H1 (cell line): ENCODE results near the gene SSR2. TPM values are rescaled to one million over a fixed set of nuclear protein-coding genes. Genes with fewer than 3 reads are reported as not detected.

ENCODE experiments used
- BRCA1 ChIP-seq: IDR thresholded peaks from 2 replicates; pipeline ENCODE4 v1.6.1; 2012; ENCODE audit warnings: low read depth, low read length, improper control_type of control experiment
- CBX5 ChIP-seq: fragments of 300-800, 300-1000 bp; sonication (generic); IDR thresholded peaks from 2 replicates; pipeline ENCODE4 v1.7.1; 2016; ENCODE audit warnings: antibody characterized with exemption, low read length, low read depth
- CBX8 ChIP-seq: fragments of 300-800, 300-1000 bp; sonication (generic); IDR thresholded peaks from 2 replicates; pipeline ENCODE4 v1.7.1; 2016; ENCODE audit warnings: low read depth, low read length, borderline replicate concordance
- EZH2 ChIP-seq: fragments of 200-600 bp; sonication (generic); IDR thresholded peaks from 2 replicates; pipeline ENCODE4 v1.7.1; 2012; ENCODE audit warnings: low read depth, mild to moderate bottlenecking, moderate library complexity, low read length, inconsistent platforms; ENCODE audit not compliant: severe bottlenecking
- GABPA ChIP-seq: IDR thresholded peaks from 2 replicates; pipeline ENCODE4 v1.6.1; 2011; ENCODE audit warnings: mild to moderate bottlenecking, low read length, moderate library complexity, borderline replicate concordance; ENCODE audit not compliant: insufficient read depth
- POLR2A ChIP-seq, 2 experiments: IDR thresholded peaks; 1 replicate in 1 of 2; 2 replicates in 1 of 2; pipeline ENCODE4 v1.6.1; 2011; ENCODE audit warnings: low read depth in 2 of 2, low read length in 2 of 2, mild to moderate bottlenecking in 2 of 2; ENCODE audit errors: control extremely low read depth in 1 of 2
- RFX5 ChIP-seq: IDR thresholded peaks from 2 replicates; pipeline ENCODE4 v1.6.1; 2011; ENCODE audit warnings: low read depth, low read length, improper control_type of control experiment, borderline replicate concordance
- RNF2 ChIP-seq: fragments of 200-900, 300-1000 bp; sonication (generic); IDR thresholded peaks from 2 replicates; pipeline ENCODE4 v1.7.1; 2016; ENCODE audit warnings: borderline replicate concordance, low read depth, mild to moderate bottlenecking, antibody characterized with exemption, low read length; ENCODE audit not compliant: poor library complexity, severe bottlenecking; ENCODE audit errors: missing control alignments
- SIX5 ChIP-seq: IDR thresholded peaks from 2 replicates; pipeline ENCODE4 v1.6.1; 2011; ENCODE audit warnings: mild to moderate bottlenecking, low read depth, low read length
- SP4 ChIP-seq: IDR thresholded peaks from 2 replicates; pipeline ENCODE4 v1.6.1; 2012; ENCODE audit warnings: low read length, inconsistent platforms
- polyA plus RNA-seq, 7 experiments: library from polyadenylated mRNA; depleted of rRNA in 3 of 7; stranded (reverse) in 5 of 7; unstranded in 2 of 7; fragments of >200 nt in 5 of 7; fragments of 200-250 nt in 2 of 7; gene quantifications; 1 replicate in 5 of 7; 2 replicates in 1 of 7; 4 replicates in 1 of 7; pipeline versions ENCODE4 v1.2.1 to v1.2.3, GENCODE V29; 2011 to 2013; ENCODE audit warnings: missing spikeins in 2 of 7, mixed read lengths in 2 of 7
- total RNA-seq: library from RNA; stranded (reverse); fragmentation: NEBNext Ultra II Directional; extraction: Animal tissue kit (Norgen Biotek cat#: 25700); gene quantifications from 2 replicates; pipeline ENCODE4 v1.2.1, GENCODE V29; 2021
- TF ChIP-seq, protein P1 (sequence below): IDR thresholded peaks from 2 replicates; pipeline ENCODE4 v1.6.1; 2011; ENCODE audit warnings: low read depth, mild to moderate bottlenecking, low read length; ENCODE audit not compliant: insufficient read depth

The SSR2 gene
- total and polyA plus RNA-seq, 2 of the 8 experiments (the other 6 are each of a cell fraction or from before 2014, with no cell fraction given), result 190 to 648 TPM

- no peak for TF ChIP-seq RFX5
- no peak for TF ChIP-seq BRCA1
- TF ChIP-seq, protein P1, sequence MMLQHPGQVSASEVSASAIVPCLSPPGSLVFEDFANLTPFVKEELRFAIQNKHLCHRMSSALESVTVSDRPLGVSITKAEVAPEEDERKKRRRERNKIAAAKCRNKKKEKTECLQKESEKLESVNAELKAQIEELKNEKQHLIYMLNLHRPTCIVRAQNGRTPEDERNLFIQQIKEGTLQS, result no peak
- no peak for TF ChIP-seq SP4
- no peak for TF ChIP-seq GABPA
- TF ChIP-seq CBX5, result no peak
- TF ChIP-seq CBX8, result no peak
- TF ChIP-seq RNF2, result no peak
- TF ChIP-seq EZH2, result no peak
- TF ChIP-seq SIX5, result no peak
- TF ChIP-seq POLR2A (IDR thresholded peaks at IDR 0.05; ENCODE audit: control extremely low read depth in 1 of 2, low read depth in 2 of 2, low read length in 2 of 2), result no peak
- TF ChIP-seq, all 59 proteins: peak for 0
These were observed 51.4 kb downstream of the SSR2 start (continued) for GRCh38 chr1:155969377-155969791.
